Hepatocyte (in vitro differentiated cells): ENCODE results near the gene RBM42.

ENCODE experiments used
- CTCF ChIP-seq: fragments of 200-600 bp; sonication (generic); IDR thresholded peaks from 2 replicates; pipeline ENCODE4 v1.5.1; 2016; ENCODE audit warnings: antibody characterized with exemption, mild to moderate bottlenecking; ENCODE audit not compliant: poor library complexity
- EZH2 ChIP-seq: fragments of 200-600 bp; sonication (generic); IDR thresholded peaks from 2 replicates; pipeline ENCODE4 v1.6.1; 2016; ENCODE audit warnings: antibody characterized with exemption, mild to moderate bottlenecking, borderline replicate concordance

GRCh38 chr19:35590875-35591274, 38.0 kb upstream of the RBM42 start:
- TF ChIP-seq CTCF (no peak), EZH2 (no peak)
